Fibroblast of lung (primary cell): Measurements from ENCODE around the gene PLEKHG4B.

Experiments
- CTCF ChIP-seq, 2 donors: IDR thresholded peaks in 1 of 2; conservative IDR thresholded peaks in 1 of 2; 1 replicate in 1 of 2; 2 replicates in 1 of 2; pipeline ENCODE4 v1.5.1; 2011 to 2012; ENCODE audit warnings: low read length in 2 of 2, control low read depth in 1 of 2, inconsistent platforms in 1 of 2, low read depth in 1 of 2, mild to moderate bottlenecking in 1 of 2
- EZH2 ChIP-seq: IDR thresholded peaks from 2 replicates; pipeline ENCODE4 v1.5.1; 2012; ENCODE audit warnings: low read length, control low read depth, mild to moderate bottlenecking; ENCODE audit errors: missing control alignments

- no peak for TF ChIP-seq CTCF (conservative IDR thresholded peaks at IDR 0.05 in 1 of 2, IDR thresholded peaks at IDR 0.05 in 1 of 2; ENCODE audit: low read depth in 1 of 2, low read length in 2 of 2)
- TF ChIP-seq EZH2: no peak
These were observed 55.8 kb downstream of the PLEKHG4B start for GRCh38 chr5:147751-148150.
